HCT116 (cell line): Measurements from ENCODE around the gene PFDN5. TPM values are rescaled to one million over a fixed set of nuclear protein-coding genes. Genes with fewer than 3 reads are reported as not detected.

Source experiments
- ATAC-seq: fragments of 200-7000 bp; cut with Tn5 transposase; 2 replicates; pipeline ENCODE4 v1.9.1; 2020; ENCODE audit warnings: mild to moderate bottlenecking, moderate library complexity
- BruUV-seq: library from RNA; stranded (reverse); fragments of 400-500 nt; replicated peaks from 2 replicates; lab custom pipeline; 2021; lab: Mats Ljungman, UMichigan
- CTCF ChIA-PET: fragments of 300-600 bp; sonication (Branson Sonifier 250); formaldehyde crosslinking; loops from one replicate; lab custom pipeline; 2021; ENCODE audit warnings: antibody characterized with exemption; lab: Charles Lee
- POLR2A ChIA-PET: fragments of 300-600, 350-600 bp; sonication (Branson Sonifier 250); formaldehyde crosslinking; loops from one replicate; lab custom pipeline; 2021; ENCODE audit warnings: antibody characterized with exemption; lab: Charles Lee
- RAD21 ChIA-PET, 2 experiments: fragments of 300-600 bp; sonication (Branson Sonifier 250); formaldehyde crosslinking; loops; one replicate each; lab custom pipeline; 2023; ENCODE audit warnings: low total read pairs in 2 of 2; ENCODE audit not compliant: uncharacterized antibody in 2 of 2, unreplicated experiment in 2 of 2, low non-redundant PET in 1 of 2; lab: Charles Lee
- DNase-seq: peaks from one replicate; pipeline ENCODE4 v3.0.0-alpha.2; 2010; ENCODE audit warnings: low read depth, low spot score
- H2AFZ ChIP-seq: fragments of 200-600 bp; shearing (Covaris generic), sonication (generic); 2 replicates; pipeline ENCODE4 v1.6.1; 2017; ENCODE audit warnings: low read depth, mixed run types, mixed read lengths, antibody characterized with exemption, low read length; ENCODE audit not compliant: poor library complexity, severe bottlenecking
- H3K27ac ChIP-seq: 2 replicates; pipeline ENCODE4 v1.5.1; 2012; ENCODE audit warnings: low read depth, low read length
- H3K27me3 ChIP-seq: fragments of 200-600 bp; sonication (generic); 2 replicates; pipeline ENCODE4 v1.6.1; 2016; ENCODE audit warnings: mixed run types, low read length, mixed read lengths; ENCODE audit not compliant: insufficient read depth
- H3K36me3 ChIP-seq, 2 experiments: fragments of 200-500 bp in 1 of 2; fragments of 200-600 bp in 1 of 2; sonication (Bioruptor generic) in 1 of 2; sonication (generic) in 1 of 2; 2 replicates each; pipeline versions ENCODE4 v1.5.1 to v1.6.1; 2014 to 2016; ENCODE audit warnings: low read length in 2 of 2, inconsistent platforms in 1 of 2, mixed read lengths in 1 of 2, mixed run types in 1 of 2; ENCODE audit not compliant: insufficient read depth in 2 of 2, control insufficient read depth in 1 of 2
- H3K4me1 ChIP-seq, 2 experiments: fragments of 200-600 bp in 1 of 2; sonication (generic) in 1 of 2; 2 replicates each; pipeline versions ENCODE4 v1.5.1 to v1.6.1; 2012 to 2017; ENCODE audit warnings: low read length in 2 of 2, inconsistent platforms in 1 of 2, mild to moderate bottlenecking in 1 of 2, mixed read lengths in 1 of 2, mixed run types in 1 of 2, moderate library complexity in 1 of 2; ENCODE audit not compliant: insufficient read depth in 2 of 2, control insufficient read depth in 1 of 2
- H3K4me2 ChIP-seq: fragments of 200-600 bp; sonication (generic); 2 replicates; pipeline ENCODE4 v1.6.1; 2017; ENCODE audit warnings: mixed run types, low read length, mixed read lengths
- H3K4me3 ChIP-seq, 2 experiments: fragments of 200-600 bp in 1 of 2; sonication (generic) in 1 of 2; replicated peaks in 1 of 2; 2 replicates each; pipeline ENCODE4 v1.5.1; 2011 to 2016; ENCODE audit warnings: low read length in 2 of 2, control low read depth in 1 of 2, low read depth in 1 of 2, mild to moderate bottlenecking in 1 of 2, mixed read lengths in 1 of 2, mixed run types in 1 of 2
- H3K79me2 ChIP-seq: fragments of 200-600 bp; sonication (generic); 2 replicates; pipeline ENCODE4 v1.6.1; 2017; ENCODE audit warnings: mild to moderate bottlenecking, mixed run types, low read length, moderate library complexity, mixed read lengths; ENCODE audit not compliant: insufficient read depth
- H3K9ac ChIP-seq: fragments of 200-600 bp; sonication (generic); 2 replicates; pipeline ENCODE4 v1.6.1; 2016; ENCODE audit warnings: low read length, mixed read lengths
- H3K9me2 ChIP-seq: fragments of 200-600 bp; sonication (generic), shearing (Covaris generic); 2 replicates; pipeline ENCODE4 v1.6.1; 2017; ENCODE audit warnings: mixed run types, mild to moderate bottlenecking, moderate library complexity; ENCODE audit not compliant: insufficient read depth
- H3K9me3 ChIP-seq, 2 experiments: fragments of 200-500 bp in 1 of 2; fragments of 200-600 bp in 1 of 2; sonication (Bioruptor generic) in 1 of 2; sonication (generic) in 1 of 2; 2 replicates each; pipeline ENCODE4 v1.6.1; 2014 to 2017; ENCODE audit warnings: low read length in 2 of 2, mixed read lengths in 2 of 2, inconsistent platforms in 1 of 2, low read depth in 1 of 2, mild to moderate bottlenecking in 1 of 2, mixed run types in 1 of 2, moderate library complexity in 1 of 2; ENCODE audit not compliant: control insufficient read depth in 1 of 2, insufficient read depth in 1 of 2
- H4K20me1 ChIP-seq: fragments of 200-600 bp; sonication (generic), shearing (Covaris generic); 2 replicates; pipeline ENCODE4 v1.6.1; 2017; ENCODE audit warnings: mixed run types, mild to moderate bottlenecking, moderate library complexity; ENCODE audit not compliant: insufficient read depth
- JUND ChIP-seq: IDR thresholded peaks from 2 replicates; pipeline ENCODE4 v1.6.1; 2012
- POLR2A ChIP-seq: IDR thresholded peaks from 2 replicates; pipeline ENCODE4 v1.7.0; 2011; ENCODE audit warnings: borderline replicate concordance; ENCODE audit not compliant: insufficient read depth, insufficient read length; ENCODE audit errors: extremely low read depth
- RAD21 ChIP-seq: IDR thresholded peaks from 2 replicates; pipeline ENCODE4 v1.6.1; 2012; ENCODE audit warnings: low read depth, mild to moderate bottlenecking
- ZFX ChIP-seq: fragments of 450-650 bp; IDR thresholded peaks from 2 replicates; pipeline ENCODE4 v1.6.1; 2017
- intact Hi-C: fragments of 100-400 bp; cut with micrococcal nuclease; formaldehyde crosslinking; loops from 2 replicates; pipeline ENCODE4 v1.10.0; 2022
- total RNA-seq: library from RNA; stranded (reverse); gene quantifications from one replicate; pipeline ENCODE4 v1.2.1, GENCODE V29; 2021; ENCODE audit not compliant: unreplicated experiment
- TF ChIP-seq, protein P1 (sequence below): IDR thresholded peaks from 2 replicates; pipeline ENCODE4 v1.6.1; 2012; ENCODE audit warnings: low read depth
- TF ChIP-seq, protein P2 (sequence below), 3 experiments: fragments of 200-600 bp in 1 of 3; sonication (generic) in 1 of 3; IDR thresholded peaks in 2 of 3; conservative IDR thresholded peaks in 1 of 3; 2 replicates each; pipeline ENCODE4 v1.5.1; 2012 to 2017; ENCODE audit warnings: low read depth in 2 of 3, low read length in 2 of 3, antibody characterized with exemption in 1 of 3, borderline replicate concordance in 1 of 3, control low read depth in 1 of 3, mild to moderate bottlenecking in 1 of 3, mixed read lengths in 1 of 3, mixed run types in 1 of 3, moderate library complexity in 1 of 3; ENCODE audit not compliant: insufficient read depth in 1 of 3

PFDN5 gene
- total RNA-seq, 1 experiment from 2014 or later: 318 TPM

DNA sequence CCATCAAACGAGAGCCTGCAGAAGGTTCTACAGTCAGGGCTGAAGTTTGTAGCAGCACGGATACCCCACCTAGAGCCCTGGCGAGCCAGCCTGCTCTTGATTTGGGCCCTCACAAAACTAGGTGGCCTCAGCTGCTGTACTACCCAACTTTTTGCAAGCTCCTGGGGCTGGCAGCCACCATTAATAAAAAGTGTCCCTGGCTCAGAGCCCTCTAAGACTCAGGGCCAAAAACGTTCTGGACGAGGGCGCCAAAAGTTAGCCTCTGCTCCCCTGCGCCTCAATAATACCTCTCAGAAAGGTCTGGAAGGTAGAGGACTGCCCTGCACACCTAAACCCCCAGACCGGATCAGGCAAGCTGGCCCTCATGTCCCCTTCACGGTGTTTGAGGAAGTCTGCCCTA, 8.9 kb upstream of the PFDN5 start:
- Histone ChIP-seq H3K79me2 (no peaks in the 10 kb centered on the region), H3K9ac (no peak overlapping the region), H3K27me3 (no peaks in the 10 kb centered on the region), H3K27ac (no peak overlapping the region), H3K36me3 (peaks cover 42 to 65% of the 10 kb centered on the region in 2 experiments), H3K4me2 (no peak overlapping the region), H3K9me3 (no peaks in the 10 kb centered on the region), H2AFZ (no peak overlapping the region), H3K9me2 (no peaks in the 10 kb centered on the region), H4K20me1 (no peaks in the 10 kb centered on the region), H3K4me3 (no peak overlapping the region), H3K4me1 (no peaks in the 10 kb centered on the region)
- intact Hi-C loops: loop anchor here (10.0 kb wide), 1 partner anchor 222 kb away; no protein-coding TSS in a partner anchor
- BruUV-seq: no TSS peak
- POLR2A ChIA-PET: interaction anchor here (1.0 kb wide), 1 partner anchor 15 kb away, joined by 3 read pairs; no protein-coding TSS in a partner anchor
- RAD21 ChIA-PET: interaction anchor here in 1 of 2 experiments (1.1 to 1.4 kb wide), 2 partner anchors 73 to 127 kb away, joined by 3 to 11 read pairs; no protein-coding TSS in a partner anchor
- CTCF ChIA-PET: interaction anchor here (1.1 to 3.0 kb wide), 2 partner anchors 72 to 127 kb away, joined by 4 to 34 read pairs; no protein-coding TSS in a partner anchor
- ATAC-seq (no peak), DNase-seq (no peak)
- TF ChIP-seq, protein P1, sequence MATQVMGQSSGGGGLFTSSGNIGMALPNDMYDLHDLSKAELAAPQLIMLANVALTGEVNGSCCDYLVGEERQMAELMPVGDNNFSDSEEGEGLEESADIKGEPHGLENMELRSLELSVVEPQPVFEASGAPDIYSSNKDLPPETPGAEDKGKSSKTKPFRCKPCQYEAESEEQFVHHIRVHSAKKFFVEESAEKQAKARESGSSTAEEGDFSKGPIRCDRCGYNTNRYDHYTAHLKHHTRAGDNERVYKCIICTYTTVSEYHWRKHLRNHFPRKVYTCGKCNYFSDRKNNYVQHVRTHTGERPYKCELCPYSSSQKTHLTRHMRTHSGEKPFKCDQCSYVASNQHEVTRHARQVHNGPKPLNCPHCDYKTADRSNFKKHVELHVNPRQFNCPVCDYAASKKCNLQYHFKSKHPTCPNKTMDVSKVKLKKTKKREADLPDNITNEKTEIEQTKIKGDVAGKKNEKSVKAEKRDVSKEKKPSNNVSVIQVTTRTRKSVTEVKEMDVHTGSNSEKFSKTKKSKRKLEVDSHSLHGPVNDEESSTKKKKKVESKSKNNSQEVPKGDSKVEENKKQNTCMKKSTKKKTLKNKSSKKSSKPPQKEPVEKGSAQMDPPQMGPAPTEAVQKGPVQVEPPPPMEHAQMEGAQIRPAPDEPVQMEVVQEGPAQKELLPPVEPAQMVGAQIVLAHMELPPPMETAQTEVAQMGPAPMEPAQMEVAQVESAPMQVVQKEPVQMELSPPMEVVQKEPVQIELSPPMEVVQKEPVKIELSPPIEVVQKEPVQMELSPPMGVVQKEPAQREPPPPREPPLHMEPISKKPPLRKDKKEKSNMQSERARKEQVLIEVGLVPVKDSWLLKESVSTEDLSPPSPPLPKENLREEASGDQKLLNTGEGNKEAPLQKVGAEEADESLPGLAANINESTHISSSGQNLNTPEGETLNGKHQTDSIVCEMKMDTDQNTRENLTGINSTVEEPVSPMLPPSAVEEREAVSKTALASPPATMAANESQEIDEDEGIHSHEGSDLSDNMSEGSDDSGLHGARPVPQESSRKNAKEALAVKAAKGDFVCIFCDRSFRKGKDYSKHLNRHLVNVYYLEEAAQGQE: no peak
- TF ChIP-seq JUND (no peak), ZFX (no peak)

DNA sequence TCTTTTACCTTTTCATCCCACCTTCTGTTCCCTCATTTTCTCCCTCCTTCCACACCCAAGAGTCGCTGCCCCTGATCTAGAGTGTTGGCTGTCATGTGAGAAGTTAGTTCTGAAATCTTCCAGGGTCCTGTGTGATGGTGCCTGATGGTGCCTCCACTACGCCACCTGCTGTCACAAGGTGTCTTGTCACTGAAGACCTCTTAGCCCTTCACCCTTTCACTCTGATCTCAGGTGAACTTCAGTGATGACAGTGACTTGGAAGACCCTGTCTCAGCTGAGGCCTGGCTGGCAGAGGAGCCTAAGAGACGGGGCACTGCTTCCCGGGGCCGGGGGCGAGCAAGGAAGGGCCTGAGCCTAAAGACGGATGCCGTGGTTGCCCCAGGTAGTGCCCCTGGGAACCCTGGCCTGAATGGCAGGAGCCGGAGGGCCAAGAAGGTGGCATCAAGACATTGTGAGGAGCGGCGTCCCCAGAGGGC, 7.6 kb upstream of the PFDN5 start:
- ChIA-PET POLR2A (no interaction called here), RAD21 (interaction anchor here in 1 of 2 experiments (1.1 kb wide), 1 partner anchor 129 kb away, joined by 3 read pairs; no protein-coding TSS in a partner anchor), CTCF (interaction anchor here (1.1 to 3.0 kb wide), 2 partner anchors 74 to 77 kb away, joined by 3 to 34 read pairs; no protein-coding TSS in a partner anchor)
- Histone ChIP-seq H2AFZ (no peak overlapping the region), H3K27me3 (no peaks in the 10 kb centered on the region), H3K4me1 (no peaks in the 10 kb centered on the region), H3K9me3 (no peaks in the 10 kb centered on the region), H4K20me1 (no peaks in the 10 kb centered on the region), H3K79me2 (no peaks in the 10 kb centered on the region), H3K27ac (no peak overlapping the region), H3K9me2 (no peaks in the 10 kb centered on the region), H3K4me3 (no peak overlapping the region), H3K36me3 (peaks cover 41 to 56% of the 10 kb centered on the region in 2 experiments), H3K4me2 (no peak overlapping the region), H3K9ac (no peak overlapping the region)
- no TSS peak for BruUV-seq
- TF ChIP-seq POLR2A: no peak
- TF ChIP-seq, protein P2, sequence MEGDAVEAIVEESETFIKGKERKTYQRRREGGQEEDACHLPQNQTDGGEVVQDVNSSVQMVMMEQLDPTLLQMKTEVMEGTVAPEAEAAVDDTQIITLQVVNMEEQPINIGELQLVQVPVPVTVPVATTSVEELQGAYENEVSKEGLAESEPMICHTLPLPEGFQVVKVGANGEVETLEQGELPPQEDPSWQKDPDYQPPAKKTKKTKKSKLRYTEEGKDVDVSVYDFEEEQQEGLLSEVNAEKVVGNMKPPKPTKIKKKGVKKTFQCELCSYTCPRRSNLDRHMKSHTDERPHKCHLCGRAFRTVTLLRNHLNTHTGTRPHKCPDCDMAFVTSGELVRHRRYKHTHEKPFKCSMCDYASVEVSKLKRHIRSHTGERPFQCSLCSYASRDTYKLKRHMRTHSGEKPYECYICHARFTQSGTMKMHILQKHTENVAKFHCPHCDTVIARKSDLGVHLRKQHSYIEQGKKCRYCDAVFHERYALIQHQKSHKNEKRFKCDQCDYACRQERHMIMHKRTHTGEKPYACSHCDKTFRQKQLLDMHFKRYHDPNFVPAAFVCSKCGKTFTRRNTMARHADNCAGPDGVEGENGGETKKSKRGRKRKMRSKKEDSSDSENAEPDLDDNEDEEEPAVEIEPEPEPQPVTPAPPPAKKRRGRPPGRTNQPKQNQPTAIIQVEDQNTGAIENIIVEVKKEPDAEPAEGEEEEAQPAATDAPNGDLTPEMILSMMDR (IDR thresholded peaks at IDR 0.05 in 2 of 3, conservative IDR thresholded peaks at IDR 0.05 in 1 of 3; ENCODE audit: borderline replicate concordance in 1 of 3, insufficient read depth in 1 of 3, low read depth in 2 of 3, low read length in 2 of 3): peak; percentile 73 to 80 (median 80)
- TF ChIP-seq RAD21: peak; percentile 80
- no peak for DNase-seq
- ATAC-seq: peak; percentile 89
- intact Hi-C loops: loop anchor here (1.0 to 10.0 kb wide), 3 partner anchors 74 to 223 kb away; no protein-coding TSS in a partner anchor
